HepG2 (cell line): Measurements from ENCODE around the gene ZNF225. TPM values are rescaled to one million over a fixed set of nuclear protein-coding genes. Genes with fewer than 3 reads are reported as not detected.

ENCODE experiments used
- DBP ChIP-seq: sonication (generic); formaldehyde crosslinking; IDR thresholded peaks from 2 replicates; pipeline ENCODE4 v1.4.0; 2020; ENCODE audit warnings: missing genetic modification reagents; ENCODE audit errors: not compliant biosample characterization
- GATAD1 ChIP-seq: IDR thresholded peaks from 2 replicates; pipeline ENCODE4 v1.6.1; 2016; ENCODE audit warnings: missing genetic modification reagents, missing compliant biosample characterization
- HDAC2 ChIP-seq: sonication (generic); formaldehyde crosslinking; IDR thresholded peaks from 2 replicates; pipeline ENCODE4 v1.4.0; 2020; ENCODE audit warnings: missing genetic modification reagents
- HNRNPK ChIP-seq: fragments of 200-400 bp; formaldehyde crosslinking; IDR thresholded peaks from 2 replicates; pipeline ENCODE4 v1.6.1; 2018; ENCODE audit warnings: low read length, low read depth, moderate library complexity, mild to moderate bottlenecking; ENCODE audit not compliant: poor library complexity, severe bottlenecking
- KMT2A ChIP-seq: sonication (generic); formaldehyde crosslinking; IDR thresholded peaks from 2 replicates; pipeline ENCODE4 v1.4.0; 2020; ENCODE audit warnings: missing genetic modification reagents
- MAF1 ChIP-seq: sonication (generic); formaldehyde crosslinking; IDR thresholded peaks from 2 replicates; pipeline ENCODE4 v1.5.0; 2020; ENCODE audit warnings: missing genetic modification reagents, borderline replicate concordance
- NFKBIZ ChIP-seq: IDR thresholded peaks from 2 replicates; pipeline ENCODE4 v1.6.1; 2018; ENCODE audit warnings: missing genetic modification reagents, missing compliant biosample characterization
- PCBP1 ChIP-seq: fragments of 200-400 bp; formaldehyde crosslinking; IDR thresholded peaks from 2 replicates; pipeline ENCODE4 v1.6.1; 2017; ENCODE audit warnings: mild to moderate bottlenecking, low read depth, low read length, borderline replicate concordance
- SIN3A ChIP-seq: IDR thresholded peaks from 2 replicates; pipeline ENCODE4 v1.6.1; 2011; ENCODE audit warnings: low read depth, mild to moderate bottlenecking, control low read depth, low read length, borderline replicate concordance
- YEATS2 ChIP-seq: sonication (generic); formaldehyde crosslinking; IDR thresholded peaks from 2 replicates; pipeline ENCODE4 v1.4.0; 2020; ENCODE audit warnings: missing genetic modification reagents, borderline replicate concordance
- ZBTB26 ChIP-seq: IDR thresholded peaks from 2 replicates; pipeline ENCODE4 v1.6.1; 2016; ENCODE audit warnings: missing compliant biosample characterization, missing genetic modification reagents, borderline replicate concordance
- ZNF441 ChIP-seq: sonication (generic); formaldehyde crosslinking; IDR thresholded peaks from 2 replicates; pipeline ENCODE4 v1.7.0; 2021; ENCODE audit warnings: missing genetic modification reagents, borderline replicate concordance
- ZNF564 ChIP-seq: sonication (generic); formaldehyde crosslinking; IDR thresholded peaks from 2 replicates; pipeline ENCODE4 v1.8.1; 2023; ENCODE audit warnings: mild to moderate bottlenecking, missing genetic modification reagents
- ZNF678 ChIP-seq: sonication (generic); formaldehyde crosslinking; IDR thresholded peaks from 2 replicates; pipeline ENCODE4 v1.4.0; 2020; ENCODE audit warnings: mild to moderate bottlenecking, missing genetic modification reagents
- ZNF83 ChIP-seq: sonication (generic); formaldehyde crosslinking; IDR thresholded peaks from 2 replicates; pipeline ENCODE4 v1.4.0; 2020; ENCODE audit warnings: missing genetic modification reagents, mild to moderate bottlenecking, borderline replicate concordance
- polyA plus RNA-seq, 8 experiments: library from polyadenylated mRNA; depleted of rRNA in 3 of 8; stranded (reverse) in 7 of 8; unstranded in 1 of 8; fragments of >200 nt; fragmentation: Illumina TruSeq in 4 of 8; extraction: Trizol in 4 of 8; gene quantifications; 2 replicates each; pipeline versions ENCODE4 v1.2.1 to v1.2.3, GENCODE V29; 2011 to 2016; ENCODE audit warnings: low read depth in 4 of 8, missing spikeins in 1 of 8, mixed read lengths in 1 of 8; ENCODE audit not compliant: insufficient read depth in 1 of 8
- total RNA-seq, 5 experiments: library from RNA; depleted of rRNA; stranded (reverse); fragments of >200 nt; fragmentation: Illumina TruSeq; extraction: Trizol; gene quantifications; 2 replicates each; pipeline ENCODE4 v1.2.3, GENCODE V29; 2016; ENCODE audit warnings: low read depth in 1 of 5
- TF ChIP-seq, protein P1 (sequence below): sonication (generic); formaldehyde crosslinking; IDR thresholded peaks from 2 replicates; pipeline ENCODE4 v1.5.1; 2020; ENCODE audit warnings: mild to moderate bottlenecking, missing genetic modification reagents
- TF ChIP-seq, protein P2 (sequence below): sonication (generic); formaldehyde crosslinking; IDR thresholded peaks from 2 replicates; pipeline ENCODE4 v1.8.1; 2023; ENCODE audit warnings: mild to moderate bottlenecking, missing genetic modification reagents
- TF ChIP-seq, protein P3 (sequence below): IDR thresholded peaks from 2 replicates; pipeline ENCODE4 v1.4.0; 2020; ENCODE audit warnings: mild to moderate bottlenecking, missing genetic modification reagents

Gene ZNF225
- total and polyA plus RNA-seq, 2 of the 13 experiments (the other 11 are each of a cell fraction or from before 2014, with no cell fraction given): 0.87 to 3.3 TPM

GRCh38 chr19:44164673-44165512, 51.7 kb downstream of the ZNF225 start, which contains the start of gene ZNF226 (continued):
- TF ChIP-seq, protein P1, sequence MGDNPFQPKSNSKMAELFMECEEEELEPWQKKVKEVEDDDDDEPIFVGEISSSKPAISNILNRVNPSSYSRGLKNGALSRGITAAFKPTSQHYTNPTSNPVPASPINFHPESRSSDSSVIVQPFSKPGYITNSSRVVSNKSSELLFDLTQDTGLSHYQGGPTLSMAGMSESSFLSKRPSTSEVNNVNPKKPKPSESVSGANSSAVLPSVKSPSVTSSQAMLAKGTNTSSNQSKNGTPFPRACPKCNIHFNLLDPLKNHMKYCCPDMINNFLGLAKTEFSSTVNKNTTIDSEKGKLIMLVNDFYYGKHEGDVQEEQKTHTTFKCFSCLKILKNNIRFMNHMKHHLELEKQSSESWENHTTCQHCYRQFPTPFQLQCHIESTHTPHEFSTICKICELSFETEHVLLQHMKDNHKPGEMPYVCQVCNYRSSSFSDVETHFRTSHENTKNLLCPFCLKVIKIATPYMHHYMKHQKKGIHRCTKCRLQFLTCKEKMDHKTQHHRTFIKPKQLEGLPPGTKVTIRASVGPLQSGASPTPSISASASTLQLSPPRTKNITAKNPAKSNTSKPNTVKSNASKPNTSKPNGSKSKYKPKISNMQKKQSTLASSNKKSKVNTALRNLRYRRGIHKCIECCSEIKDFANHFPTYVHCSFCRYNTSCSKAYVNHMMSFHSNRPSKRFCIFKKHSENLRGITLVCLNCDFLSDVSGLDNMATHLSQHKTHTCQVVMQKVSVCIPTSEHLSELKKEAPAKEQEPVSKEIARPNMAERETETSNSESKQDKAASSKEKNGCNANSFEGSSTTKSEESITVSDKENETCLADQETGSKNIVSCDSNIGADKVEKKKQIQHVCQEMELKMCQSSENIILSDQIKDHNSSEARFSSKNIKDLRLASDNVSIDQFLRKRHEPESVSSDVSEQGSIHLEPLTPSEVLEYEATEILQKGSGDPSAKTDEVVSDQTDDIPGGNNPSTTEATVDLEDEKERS (CRISPR knock-in tag): peak; percentile 49; the same call in 1 of the 2 replicates
- TF ChIP-seq ZNF678 (0 out of 2 replicates have a peak, but pooled peaks have one; percentile 9), GATAD1 (peak; percentile 89), HNRNPK (no peak), ZNF83 (no peak), MAF1 (CRISPR knock-in tag) (0 out of 2 replicates have a peak, but pooled peaks have one; percentile 44), ZNF441 (CRISPR knock-in tag) (peak; percentile 100), YEATS2 (CRISPR knock-in tag) (peak; percentile 82; the same call in 1 of the 2 replicates), ZNF564 (CRISPR knock-in tag) (no peak), ZBTB26 (peak; percentile 84; the same call in 1 of the 2 replicates), KMT2A (peak; percentile 41; the same call in 1 of the 2 replicates), DBP (CRISPR knock-in tag) (peak; percentile 21), PCBP1 (no peak), NFKBIZ (CRISPR knock-in tag) (0 out of 2 replicates have a peak, but pooled peaks have one; percentile 29), SIN3A (peak; percentile 73), HDAC2 (peak; percentile 28; the same call in 1 of the 2 replicates)
- TF ChIP-seq, protein P2, sequence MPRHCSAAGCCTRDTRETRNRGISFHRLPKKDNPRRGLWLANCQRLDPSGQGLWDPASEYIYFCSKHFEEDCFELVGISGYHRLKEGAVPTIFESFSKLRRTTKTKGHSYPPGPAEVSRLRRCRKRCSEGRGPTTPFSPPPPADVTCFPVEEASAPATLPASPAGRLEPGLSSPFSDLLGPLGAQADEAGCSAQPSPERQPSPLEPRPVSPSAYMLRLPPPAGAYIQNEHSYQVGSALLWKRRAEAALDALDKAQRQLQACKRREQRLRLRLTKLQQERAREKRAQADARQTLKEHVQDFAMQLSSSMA (CRISPR knock-in tag): no peak
- TF ChIP-seq, protein P3, sequence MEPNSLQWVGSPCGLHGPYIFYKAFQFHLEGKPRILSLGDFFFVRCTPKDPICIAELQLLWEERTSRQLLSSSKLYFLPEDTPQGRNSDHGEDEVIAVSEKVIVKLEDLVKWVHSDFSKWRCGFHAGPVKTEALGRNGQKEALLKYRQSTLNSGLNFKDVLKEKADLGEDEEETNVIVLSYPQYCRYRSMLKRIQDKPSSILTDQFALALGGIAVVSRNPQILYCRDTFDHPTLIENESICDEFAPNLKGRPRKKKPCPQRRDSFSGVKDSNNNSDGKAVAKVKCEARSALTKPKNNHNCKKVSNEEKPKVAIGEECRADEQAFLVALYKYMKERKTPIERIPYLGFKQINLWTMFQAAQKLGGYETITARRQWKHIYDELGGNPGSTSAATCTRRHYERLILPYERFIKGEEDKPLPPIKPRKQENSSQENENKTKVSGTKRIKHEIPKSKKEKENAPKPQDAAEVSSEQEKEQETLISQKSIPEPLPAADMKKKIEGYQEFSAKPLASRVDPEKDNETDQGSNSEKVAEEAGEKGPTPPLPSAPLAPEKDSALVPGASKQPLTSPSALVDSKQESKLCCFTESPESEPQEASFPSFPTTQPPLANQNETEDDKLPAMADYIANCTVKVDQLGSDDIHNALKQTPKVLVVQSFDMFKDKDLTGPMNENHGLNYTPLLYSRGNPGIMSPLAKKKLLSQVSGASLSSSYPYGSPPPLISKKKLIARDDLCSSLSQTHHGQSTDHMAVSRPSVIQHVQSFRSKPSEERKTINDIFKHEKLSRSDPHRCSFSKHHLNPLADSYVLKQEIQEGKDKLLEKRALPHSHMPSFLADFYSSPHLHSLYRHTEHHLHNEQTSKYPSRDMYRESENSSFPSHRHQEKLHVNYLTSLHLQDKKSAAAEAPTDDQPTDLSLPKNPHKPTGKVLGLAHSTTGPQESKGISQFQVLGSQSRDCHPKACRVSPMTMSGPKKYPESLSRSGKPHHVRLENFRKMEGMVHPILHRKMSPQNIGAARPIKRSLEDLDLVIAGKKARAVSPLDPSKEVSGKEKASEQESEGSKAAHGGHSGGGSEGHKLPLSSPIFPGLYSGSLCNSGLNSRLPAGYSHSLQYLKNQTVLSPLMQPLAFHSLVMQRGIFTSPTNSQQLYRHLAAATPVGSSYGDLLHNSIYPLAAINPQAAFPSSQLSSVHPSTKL (CRISPR knock-in tag): peak; percentile 45; the same call in 1 of the 2 replicates
